HG02884 (cell line): Measurements from ENCODE around the gene P2RX1.
"Not testable (repeated sequence)": the region's sequence is repeated elsewhere in the genome, so short reads cannot be mapped to it uniquely, and the experiment has no call there.

ENCODE experiments used
- ATAC-seq: cut with Tn5 transposase; IDR thresholded peaks from one replicate; pipeline ENCODE4 v1.9.1; 2021; ENCODE audit warnings: mild to moderate bottlenecking, moderate library complexity; ENCODE audit not compliant: unreplicated experiment

Gene P2RX1

GRCh38 chr17:3861761-3862681, 54.2 kb downstream of the P2RX1 start:
- ATAC-seq = no peak

GRCh38 chr17:3860939-3861700, 55.1 kb downstream of the P2RX1 start:
- ATAC-seq = no peak

- no peak for ATAC-seq
Observed at GRCh38 chr17:3859940-3860339, 56.3 kb downstream of the P2RX1 start.

GRCh38 chr17:3857261-3858105, 58.8 kb downstream of the P2RX1 start:
- ATAC-seq = no peak

GRCh38 chr17:3854204-3854603, 62.1 kb downstream of the P2RX1 start:
- not testable (repeated sequence) for ATAC-seq

GRCh38 chr17:3852561-3852960, 63.7 kb downstream of the P2RX1 start:
- no peak for ATAC-seq

- no peak for ATAC-seq
Observed at GRCh38 chr17:3851461-3852100, 64.7 kb downstream of the P2RX1 start.

- ATAC-seq = no peak
Observed at GRCh38 chr17:3848229-3848835, 67.9 kb downstream of the P2RX1 start.

- no peak for ATAC-seq
Observed at GRCh38 chr17:3847165-3847670, 69.0 kb downstream of the P2RX1 start.
